Measurements from ENCODE around the gene IFT20.
"Not testable (repeated sequence)": the region's sequence is repeated elsewhere in the genome, so short reads cannot be mapped to it uniquely, and the experiment has no call there.

IFT20 gene

DNA sequence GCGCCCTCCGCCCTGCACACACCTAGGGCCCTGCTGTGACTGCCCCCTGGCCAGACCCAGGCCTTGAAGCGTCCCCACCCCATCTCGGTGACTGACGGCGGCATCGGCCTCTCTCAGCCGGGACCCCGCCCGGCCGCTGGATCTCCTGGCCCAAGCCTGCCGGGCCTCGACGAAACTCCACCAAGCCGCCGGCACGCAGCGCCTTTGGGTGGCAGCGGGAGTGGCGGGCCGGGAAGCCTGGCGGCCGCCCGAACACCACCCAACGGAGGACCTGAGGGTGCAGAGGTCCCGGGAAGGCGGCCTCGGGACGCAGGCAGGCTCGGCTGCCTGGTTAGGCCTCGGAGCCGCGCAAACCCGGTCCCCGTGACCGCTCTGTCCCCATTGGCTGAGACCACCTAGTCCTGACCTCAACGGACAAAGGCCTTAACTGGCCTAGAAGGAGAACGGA, 28.3 kb downstream of the IFT20 start:
- DNase-seq (ENCODE audit: low spot score), result no peak

DNA sequence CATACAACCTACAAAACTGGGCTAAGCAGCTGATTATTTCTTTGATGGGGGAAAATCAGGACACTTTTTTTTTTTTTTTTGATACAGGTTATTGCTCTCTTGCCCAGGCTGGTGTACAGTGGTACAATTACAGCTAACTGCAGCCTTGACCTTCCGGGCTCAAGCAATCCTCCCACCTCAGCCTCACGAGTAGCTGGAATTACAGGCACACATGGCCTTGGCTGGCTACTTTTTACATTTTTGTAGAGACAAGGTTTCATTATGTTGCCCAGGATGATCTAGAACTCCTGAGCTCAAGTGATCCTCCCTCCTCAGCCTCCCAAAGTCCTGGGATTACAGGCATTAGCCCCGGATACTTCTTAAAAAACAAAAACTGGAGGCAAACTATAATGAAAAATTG, 36.8 kb downstream of the IFT20 start:
- no peak for DNase-seq (ENCODE audit: low spot score)

DNA sequence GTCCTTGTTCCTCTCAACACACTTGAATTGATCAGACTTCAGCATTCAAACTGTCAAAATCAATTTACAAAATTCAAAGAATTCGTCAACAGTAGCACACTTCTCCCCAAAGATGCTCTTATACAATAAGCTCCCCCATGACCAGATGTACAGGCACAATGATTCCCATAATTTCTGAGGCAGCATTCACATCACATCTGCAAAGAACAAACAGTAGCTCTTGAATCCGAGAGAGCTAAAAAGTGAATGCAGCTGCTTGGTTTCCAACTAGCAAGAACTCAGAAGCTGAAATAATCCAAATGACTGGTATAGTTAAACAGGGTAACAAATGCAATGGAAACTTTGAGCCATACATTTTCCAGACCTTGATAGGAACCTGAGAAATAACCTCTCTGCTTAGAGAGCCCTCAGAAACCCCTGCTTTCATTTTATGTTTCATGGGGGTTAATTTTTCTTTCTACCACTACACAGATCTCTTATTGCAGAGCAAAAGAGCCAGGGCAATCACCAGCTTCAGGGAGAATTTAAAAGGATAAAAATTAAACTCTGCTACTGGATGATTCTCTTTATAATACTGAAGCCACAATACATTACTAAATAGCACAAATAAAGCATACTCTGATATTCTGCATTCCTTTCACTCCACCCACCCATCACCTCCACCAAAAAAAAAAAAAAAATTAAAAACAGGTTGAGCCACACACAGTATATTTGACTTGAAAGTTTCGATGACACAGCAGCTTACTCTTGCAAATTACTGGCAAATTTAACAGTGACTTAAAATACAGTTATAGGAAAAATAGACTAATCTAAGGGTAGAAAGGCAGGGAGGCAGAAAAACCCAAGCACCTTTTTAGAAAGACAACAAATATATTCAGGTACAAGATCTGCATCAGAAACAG, 39.3 kb downstream of the IFT20 start:
- no peak for DNase-seq (ENCODE audit: low spot score)

DNA sequence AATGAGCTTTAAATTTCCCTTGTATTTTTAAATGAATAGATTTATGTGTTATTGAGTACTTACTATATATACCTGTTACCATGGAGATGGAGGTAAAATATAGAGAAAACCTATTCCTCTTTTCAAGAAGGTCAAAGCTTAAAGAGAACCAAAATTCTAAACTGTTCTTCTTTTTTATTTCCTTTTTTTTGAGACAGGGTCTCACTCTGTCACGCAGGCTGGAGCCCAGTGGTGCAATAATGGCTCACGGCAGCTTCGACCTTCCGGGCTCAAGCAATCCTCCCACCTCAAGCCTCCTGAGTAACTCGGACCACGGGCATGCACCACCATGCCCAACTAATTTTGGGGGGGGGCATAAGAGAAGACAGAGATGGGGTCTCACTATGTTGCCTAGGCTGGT, 41.3 kb downstream of the IFT20 start:
- DNase-seq (ENCODE audit: low spot score), result no peak

DNA sequence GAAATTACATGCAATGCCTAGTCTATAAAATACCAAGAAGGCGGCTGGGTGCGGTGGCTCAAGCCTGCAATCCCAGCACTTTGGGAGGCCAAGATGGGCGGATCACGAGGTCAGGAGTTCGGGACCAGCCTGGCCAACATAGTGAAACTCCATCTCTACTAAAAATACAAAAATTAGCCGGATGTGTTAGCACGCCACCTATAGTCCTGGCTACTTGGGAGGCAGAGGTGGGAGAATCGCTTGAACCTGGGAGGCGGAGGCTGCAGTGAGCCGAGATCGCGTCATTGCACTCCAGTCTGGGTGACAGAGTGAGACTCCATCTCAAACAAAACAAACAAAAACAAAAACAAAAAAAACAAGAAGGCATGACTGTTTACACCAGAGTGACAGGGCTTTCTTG, 42.4 kb downstream of the IFT20 start:
- not testable (repeated sequence) for DNase-seq (ENCODE audit: low spot score)

DNA sequence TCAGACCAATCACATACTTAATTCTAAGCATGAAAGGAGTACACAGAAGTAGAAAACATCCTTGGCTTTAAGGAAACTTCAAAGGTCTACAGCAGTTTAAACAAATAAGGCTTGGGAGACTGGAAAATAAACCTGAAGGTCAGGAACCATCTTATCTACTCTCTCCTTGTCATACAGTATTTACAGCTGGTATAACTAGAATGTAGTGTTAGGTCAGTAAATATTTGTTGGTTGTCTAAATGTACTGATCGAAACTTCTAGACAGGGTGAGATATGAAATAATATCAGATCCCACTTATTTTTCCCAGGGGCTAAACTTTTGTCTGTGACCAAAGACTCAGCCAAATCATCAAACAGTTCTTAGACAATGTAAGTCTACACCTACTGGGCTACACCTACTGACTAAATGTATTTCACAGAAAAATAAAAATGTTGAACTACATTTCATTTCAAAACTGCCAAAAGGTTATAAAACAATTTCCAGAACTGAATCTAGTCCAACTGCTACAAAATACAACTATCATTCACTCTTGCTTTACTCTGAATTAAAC, 43.4 kb downstream of the IFT20 start:
- no peak for DNase-seq (ENCODE audit: low spot score)

DNA sequence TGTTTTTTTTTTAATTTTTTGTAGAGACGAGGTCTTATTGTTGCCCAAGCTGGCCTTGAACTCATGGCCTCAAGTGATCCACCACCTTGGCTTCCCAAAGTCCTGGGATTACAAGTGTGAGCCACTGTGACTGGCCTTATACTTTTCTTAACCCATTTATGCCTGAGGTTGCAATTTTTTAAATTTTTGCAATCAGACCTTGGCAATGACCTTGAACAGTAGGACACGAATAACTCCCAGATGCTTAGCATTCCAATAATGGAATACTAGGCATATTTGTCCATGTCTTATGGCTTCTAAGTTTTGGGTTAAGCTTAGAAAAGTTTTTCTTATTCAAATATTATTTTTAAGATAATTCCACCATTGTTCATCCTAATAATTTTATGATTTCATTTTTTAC, 44.6 kb downstream of the IFT20 start:
- DNase-seq (ENCODE audit: low spot score), result no peak

DNA sequence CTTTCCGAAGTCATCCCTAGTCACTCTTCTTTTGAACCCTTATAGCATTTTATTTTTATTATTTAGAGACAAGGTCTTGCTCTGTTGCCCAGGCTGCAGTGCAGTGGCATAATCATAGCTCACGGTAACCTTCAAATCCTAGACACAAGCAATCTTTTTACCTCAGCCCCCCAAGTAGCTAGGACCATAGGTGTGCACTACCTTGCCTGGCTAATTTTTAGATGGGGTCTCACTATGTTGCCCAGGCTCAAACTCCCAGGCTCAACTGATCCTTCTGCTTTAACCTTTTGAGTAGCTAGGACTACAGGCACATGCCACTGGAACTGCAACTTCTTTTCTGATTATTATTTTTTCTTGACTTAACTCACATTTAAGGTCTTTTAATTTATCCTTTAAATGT, 49.3 kb downstream of the IFT20 start:
- no peak for DNase-seq (ENCODE audit: low spot score)

DNA sequence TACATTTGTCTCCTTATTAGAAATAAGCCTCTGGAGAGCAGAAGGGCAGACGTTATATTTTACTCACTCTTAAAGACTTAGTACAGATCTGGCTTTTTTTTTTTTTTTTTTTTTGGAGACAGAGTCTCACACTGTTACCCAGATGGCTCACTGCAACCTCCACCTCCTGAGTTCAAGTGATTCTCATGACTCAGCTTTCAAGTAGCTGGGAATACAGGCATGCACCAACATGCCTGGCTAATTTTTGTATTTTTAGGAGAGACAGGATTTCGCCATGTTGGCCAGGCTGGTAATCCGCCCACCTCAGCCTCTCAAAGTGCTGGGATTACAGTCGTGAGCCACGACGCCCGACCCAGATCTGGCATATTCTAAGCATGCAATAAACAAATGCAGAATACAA, 52.7 kb downstream of the IFT20 start:
- DNase-seq (ENCODE audit: low spot score), result no peak

DNA sequence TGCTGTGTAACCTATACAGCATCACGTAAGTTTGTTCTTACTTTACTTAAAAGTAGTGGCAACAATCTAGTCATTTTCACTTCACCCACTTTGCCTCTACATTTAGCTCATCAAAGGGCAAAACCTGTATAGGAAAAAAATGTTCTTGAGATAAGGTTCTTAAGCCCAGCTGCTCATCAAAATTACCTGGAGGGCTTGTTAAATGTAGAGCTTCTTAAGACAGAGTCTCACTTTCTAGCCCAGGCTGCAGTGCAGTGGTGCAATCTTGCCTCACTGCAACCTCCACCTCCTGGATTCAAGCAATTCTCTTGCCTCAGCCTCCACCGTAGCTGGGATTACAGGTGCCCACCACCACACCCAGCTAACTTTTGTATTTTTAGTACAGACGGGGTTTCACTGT, 54.4 kb downstream of the IFT20 start:
- DNase-seq (ENCODE audit: low spot score), result no peak

DNA sequence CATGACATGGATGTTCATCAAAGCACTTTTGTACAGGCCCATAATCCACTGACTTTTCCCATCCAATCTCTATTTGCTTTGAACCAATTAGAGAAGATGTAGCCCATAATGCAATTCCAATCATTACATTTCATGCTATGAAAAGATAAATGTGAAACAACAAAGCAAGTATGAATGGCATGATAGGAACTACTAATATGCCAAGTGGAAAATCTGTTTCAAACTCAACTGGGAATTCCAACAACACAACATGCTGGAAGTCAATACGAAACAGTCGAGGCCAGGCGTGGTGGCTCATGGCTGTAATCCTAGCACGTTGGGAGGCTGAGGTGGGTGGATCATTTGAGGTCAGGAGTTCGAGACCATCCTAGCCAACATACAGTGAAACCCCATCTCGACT, 55.9 kb downstream of the IFT20 start:
- DNase-seq (ENCODE audit: low spot score), result no peak

All from COLO829 (cell line).